ENCODE measurements around the gene PLLP. TPM values are rescaled to one million over a fixed set of nuclear protein-coding genes. Genes with fewer than 3 reads are reported as not detected.

The PLLP gene
- total RNA-seq, 3 donors from 2014 or later, result 2.8 to 8.6 (median 4.3) TPM

DNA sequence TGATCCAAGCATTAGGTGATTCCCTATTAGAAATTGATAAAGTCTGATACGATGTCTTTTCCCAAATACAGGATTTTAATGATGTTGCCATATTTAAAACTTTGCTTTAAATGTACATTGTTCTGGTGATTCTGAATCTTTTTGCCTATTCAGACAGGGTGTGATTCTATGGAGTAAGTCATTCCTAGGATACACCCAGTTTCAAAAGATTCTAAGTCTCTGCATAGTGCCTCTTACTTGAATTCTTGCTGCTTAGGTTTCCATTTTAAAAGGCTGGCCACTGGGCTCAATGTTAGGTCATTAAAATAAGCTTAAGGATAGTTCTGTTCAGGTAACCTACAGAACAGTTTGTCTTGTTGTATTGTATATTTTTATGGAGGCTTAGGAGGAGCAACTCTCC, 61.4 kb downstream of the PLLP start:
- H3K9me3 ChIP-seq, result no peaks in the 10 kb centered on the region
- H3K4me3 ChIP-seq, result no peak overlapping the region
- DNase-seq (no peak), ATAC-seq (no peak)
- no peaks in the 10 kb centered on the region for H3K4me1 ChIP-seq (ENCODE audit: low read depth)
- no peak for TF ChIP-seq CTCF (IDR thresholded peaks at IDR 0.05)
- intact Hi-C loops (cut with DNase I, micrococcal nuclease), result no loop called here
- H3K36me3 ChIP-seq (ENCODE audit: low read depth), result peaks cover 9% of the 10 kb centered on the region

- TF ChIP-seq CTCF (IDR thresholded peaks at IDR 0.05), result no peak
These were observed 67.5 kb downstream of the PLLP start for GRCh38 chr16:57216968-57217367.

GRCh38 chr16:57213462-57213861, 71.0 kb downstream of the PLLP start:
- TF ChIP-seq CTCF (IDR thresholded peaks at IDR 0.05), result no peak

More at GRCh38 chr16:57216968-57217367, 67.5 kb downstream of the PLLP start:
- no peak for ATAC-seq
- Histone ChIP-seq H3K4me3 (no peak overlapping the region), H3K4me1 (ENCODE audit: low read depth) (no peaks in the 10 kb centered on the region), H3K36me3 (ENCODE audit: low read depth) (peaks cover 24% of the 10 kb centered on the region), H3K9me3 (peaks cover 16% of the 10 kb centered on the region)
- no peak for DNase-seq
- intact Hi-C loops (cut with DNase I, micrococcal nuclease), result no loop called here

GRCh38 chr16:57209780-57210179, 74.7 kb downstream of the PLLP start:
- TF ChIP-seq CTCF (IDR thresholded peaks at IDR 0.05), result no peak
- H3K4me1 ChIP-seq (ENCODE audit: low read depth), result no peaks in the 10 kb centered on the region
- intact Hi-C loops (cut with DNase I, micrococcal nuclease), result no loop called here
- DNase-seq (no peak), ATAC-seq (no peak)
- no peaks in the 10 kb centered on the region for H3K9me3 ChIP-seq
- no peak overlapping the region for H3K4me3 ChIP-seq
- H3K36me3 ChIP-seq (ENCODE audit: low read depth), result no peaks in the 10 kb centered on the region

More at GRCh38 chr16:57213462-57213861, 71.0 kb downstream of the PLLP start:
- Histone ChIP-seq H3K4me1 (ENCODE audit: low read depth) (no peaks in the 10 kb centered on the region), H3K4me3 (no peak overlapping the region), H3K36me3 (ENCODE audit: low read depth) (peaks cover 15% of the 10 kb centered on the region), H3K9me3 (peaks cover 16% of the 10 kb centered on the region)
- no peak for ATAC-seq
- intact Hi-C loops (cut with DNase I, micrococcal nuclease), result no loop called here
- no peak for DNase-seq

DNA sequence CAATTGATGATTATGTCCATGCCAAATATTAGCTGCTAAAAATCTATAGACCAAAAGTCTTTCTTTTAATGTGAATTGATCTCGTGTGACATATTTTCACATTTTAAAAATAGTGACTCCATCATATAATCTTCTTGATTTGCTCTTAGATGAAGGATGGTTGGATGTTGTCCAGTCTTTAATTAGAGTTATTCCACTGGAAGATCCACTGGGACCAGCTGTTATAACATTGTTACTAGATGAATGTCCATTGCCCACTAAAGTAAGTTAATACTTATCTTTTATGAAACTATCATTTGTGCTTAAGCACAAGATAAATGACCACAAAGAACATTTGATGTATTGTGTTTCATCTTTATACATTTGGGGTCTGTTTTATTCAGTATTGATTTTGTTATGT, 75.5 kb downstream of the PLLP start:
- no peaks in the 10 kb centered on the region for H3K36me3 ChIP-seq (ENCODE audit: low read depth)
- DNase-seq, result no peak
- H3K4me3 ChIP-seq, result no peak overlapping the region
- TF ChIP-seq CTCF (IDR thresholded peaks at IDR 0.05), result no peak
- H3K9me3 ChIP-seq, result no peaks in the 10 kb centered on the region
- ATAC-seq, result no peak
- intact Hi-C loops (cut with DNase I, micrococcal nuclease), result no loop called here
- no peaks in the 10 kb centered on the region for H3K4me1 ChIP-seq (ENCODE audit: low read depth)

Other genes starting within 250 kb of the PLLP start
- gene CPNE2, start 192.1 kb downstream of the PLLP start, total RNA-seq, result 10 to 100 TPM; 48.7 to 77.0 (median 52.5) TPM
- 100 to 1,000 TPM in 2 of 3 donors, 10 to 100 TPM in 1; 97.9 to 138 (median 114) TPM for gene PSME3IP1, start 98.6 kb downstream of the PLLP start, total RNA-seq
- gene RSPRY1, start 98.3 kb downstream of the PLLP start, total RNA-seq, result 10 to 100 TPM; 40.6 to 44.1 (median 42.0) TPM
- gene ARL2BP, start 39.4 kb downstream of the PLLP start, total RNA-seq, result 10 to 100 TPM; 29.2 to 39.7 (median 35.4) TPM
- under 1 TPM; 0.16 to 0.51 (median 0.41) TPM for gene CCL22, start 74.1 kb upstream of the PLLP start, total RNA-seq
- gene CX3CL1, start 87.8 kb upstream of the PLLP start, total RNA-seq, result 10 to 100 TPM in 1 of 3 donors, 1 to 10 TPM in 2; 2.6 to 10.5 (median 3.5) TPM
- gene CCL17, start 120.1 kb upstream of the PLLP start, total RNA-seq, result not detected
- 10 to 100 TPM; 43.2 to 63.7 (median 53.8) TPM for gene CIAPIN1, start 162.7 kb upstream of the PLLP start, total RNA-seq
- gene COQ9, start 162.8 kb upstream of the PLLP start, total RNA-seq, result 100 to 1,000 TPM in 2 of 3 donors, 10 to 100 TPM in 1; 98.0 to 147 (median 109) TPM
- 10 to 100 TPM; 50.0 to 51.3 (median 51.0) TPM for gene POLR2C, start 178.0 kb upstream of the PLLP start, total RNA-seq
- gene DOK4, start 201.8 kb upstream of the PLLP start, total RNA-seq, result 100 to 1,000 TPM in 2 of 3 donors, 10 to 100 TPM in 1; 68.4 to 143 (median 101) TPM